Left forelimb (tissue), 1 donor: ENCODE data around the gene ASB2.

Experiments
- DNase-seq: peaks from one replicate; pipeline ENCODE4 v3.0.0-alpha.2; 2018; ENCODE audit warnings: low spot score

ASB2 gene, protein sequence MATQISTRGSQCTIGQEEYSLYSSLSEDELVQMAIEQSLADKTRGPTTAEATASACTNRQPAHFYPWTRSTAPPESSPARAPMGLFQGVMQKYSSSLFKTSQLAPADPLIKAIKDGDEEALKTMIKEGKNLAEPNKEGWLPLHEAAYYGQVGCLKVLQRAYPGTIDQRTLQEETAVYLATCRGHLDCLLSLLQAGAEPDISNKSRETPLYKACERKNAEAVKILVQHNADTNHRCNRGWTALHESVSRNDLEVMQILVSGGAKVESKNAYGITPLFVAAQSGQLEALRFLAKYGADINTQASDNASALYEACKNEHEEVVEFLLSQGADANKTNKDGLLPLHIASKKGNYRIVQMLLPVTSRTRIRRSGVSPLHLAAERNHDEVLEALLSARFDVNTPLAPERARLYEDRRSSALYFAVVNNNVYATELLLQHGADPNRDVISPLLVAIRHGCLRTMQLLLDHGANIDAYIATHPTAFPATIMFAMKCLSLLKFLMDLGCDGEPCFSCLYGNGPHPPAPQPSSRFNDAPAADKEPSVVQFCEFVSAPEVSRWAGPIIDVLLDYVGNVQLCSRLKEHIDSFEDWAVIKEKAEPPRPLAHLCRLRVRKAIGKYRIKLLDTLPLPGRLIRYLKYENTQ

DNA sequence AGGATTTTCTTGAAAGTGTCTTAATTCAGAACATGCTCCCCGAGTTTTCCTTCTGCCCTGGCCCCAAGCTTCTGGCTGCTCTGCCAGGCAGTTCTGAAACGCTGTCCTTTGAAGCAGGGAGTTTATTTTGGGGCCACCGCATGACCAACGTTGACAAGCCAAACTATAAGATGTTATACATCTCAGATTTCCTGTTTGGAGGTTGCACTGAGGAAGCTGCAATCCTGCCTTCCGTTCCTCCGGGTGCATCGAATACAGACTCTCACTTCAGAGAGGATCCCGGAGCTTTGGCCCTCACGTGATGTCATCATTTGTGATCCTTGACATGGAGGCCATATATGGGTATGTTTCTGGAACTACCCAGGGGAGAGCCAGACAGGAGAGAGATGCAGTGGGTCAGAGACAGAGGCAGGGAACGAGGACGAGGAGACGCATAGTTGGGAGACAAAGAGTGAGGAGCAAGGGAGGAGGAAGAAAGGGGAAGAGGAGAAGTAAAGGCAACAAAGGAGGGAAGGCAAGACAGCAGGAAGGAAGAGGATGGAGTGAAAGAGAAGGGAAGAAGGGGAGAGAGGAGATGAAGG, at the start of gene ASB2:
Gene ASB2, minus strand, starts transcription at position 94 of the 581 bp plus-strand sequence. CDS start 12,031 bp downstream, outside the sequence.
- DNase-seq: no peak

- DNase-seq: no peak
These were observed 49.4 kb upstream of the ASB2 start for GRCh38 chr14:94025720-94026119.

DNA sequence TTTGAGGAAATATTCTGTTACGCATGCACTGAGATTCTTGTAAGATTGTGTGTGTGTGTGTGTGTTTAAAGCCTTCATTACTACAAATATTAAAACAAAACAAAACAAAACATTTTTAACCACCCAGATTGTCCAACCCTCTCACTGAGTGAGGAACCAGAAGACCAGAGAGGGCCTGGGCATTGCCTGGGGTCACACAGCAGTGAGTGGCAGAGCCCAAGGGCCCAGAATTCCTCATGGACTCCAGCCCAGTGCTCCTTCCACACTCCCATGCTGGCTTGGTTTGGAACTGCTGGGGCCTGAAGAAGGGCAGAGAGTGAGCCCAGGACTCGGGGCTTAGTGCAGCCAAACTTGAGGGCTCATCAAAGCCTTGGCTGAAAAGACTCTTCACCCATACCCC, 48.2 kb upstream of the ASB2 start:
- no peak for DNase-seq

DNA sequence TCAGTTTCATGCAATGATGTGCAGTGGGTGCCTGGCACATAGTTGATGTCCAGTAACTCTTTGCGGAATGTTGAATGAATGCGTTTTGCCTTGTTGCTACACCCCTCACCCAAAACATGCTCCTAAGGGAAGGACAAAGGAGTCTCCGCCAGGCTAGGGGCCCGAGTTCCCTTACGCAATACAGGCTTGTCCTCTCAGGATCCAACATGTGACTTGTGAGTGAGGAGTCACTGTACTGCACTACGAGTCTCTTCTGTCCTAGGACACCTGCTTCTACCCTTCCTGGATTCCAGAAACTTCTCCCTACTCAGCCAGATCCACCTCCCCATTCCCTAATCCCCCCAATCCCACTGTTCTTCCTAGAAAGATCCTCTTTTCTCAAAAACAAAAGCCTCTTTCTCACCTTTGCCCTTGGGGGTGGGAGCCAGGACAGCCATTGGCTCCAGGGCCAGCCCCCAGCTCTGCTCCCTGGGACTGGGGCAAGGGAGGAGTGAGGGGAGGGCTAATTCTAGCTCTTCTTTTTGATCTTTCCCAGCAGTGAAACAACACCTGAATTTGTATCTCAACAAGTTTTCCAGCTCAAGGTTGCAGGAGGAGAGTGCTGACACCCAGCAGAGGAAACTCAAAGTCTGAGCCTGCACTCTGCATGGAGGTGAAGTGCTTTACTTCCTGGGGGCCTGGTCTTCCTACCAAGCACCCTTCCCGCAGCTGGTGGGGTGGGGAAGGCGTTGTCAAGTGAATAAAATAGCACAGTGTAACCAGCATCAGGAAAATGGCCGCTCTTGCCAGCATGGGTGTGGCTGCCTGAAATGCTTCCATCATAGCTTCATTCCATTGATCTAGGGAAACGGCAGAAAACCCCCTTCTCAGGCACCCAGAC, 46.4 kb upstream of the ASB2 start:
- no peak for DNase-seq

DNA sequence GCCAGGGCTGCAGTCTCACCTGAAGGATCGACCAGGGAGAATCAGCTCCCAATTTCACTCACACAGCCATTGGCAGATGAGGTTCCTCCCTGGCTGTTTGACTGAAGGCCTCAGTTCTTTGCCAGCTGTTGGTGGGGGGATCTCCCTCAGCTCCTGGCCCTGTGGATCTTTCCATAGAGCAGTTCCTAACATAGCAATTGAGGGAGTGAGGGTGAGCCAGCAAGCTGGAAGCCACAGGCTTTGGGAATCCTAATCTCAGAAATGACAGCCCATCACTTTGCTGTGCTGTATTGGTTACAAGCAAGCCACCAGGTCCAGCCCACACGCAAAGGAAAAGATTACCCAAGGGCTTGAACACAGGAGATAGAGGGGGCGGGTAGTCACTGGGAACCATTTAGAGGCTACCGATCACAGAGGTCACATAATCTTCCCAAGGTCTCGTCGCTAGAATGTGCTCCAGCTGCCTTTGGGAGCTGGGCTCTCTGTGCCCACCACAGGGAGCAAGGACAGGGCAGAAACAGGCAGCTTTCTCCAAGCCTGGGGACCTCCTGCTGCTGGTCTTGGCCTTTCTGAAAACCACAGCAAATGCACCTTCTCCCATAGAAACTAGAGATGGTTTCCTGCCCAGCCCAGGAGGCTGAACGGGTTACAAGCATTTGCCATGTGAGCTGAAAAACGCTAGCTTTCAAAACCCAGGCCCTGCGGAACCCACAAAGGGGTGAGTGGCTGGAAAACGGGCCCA, 45.2 kb upstream of the ASB2 start:
- DNase-seq: no peak

DNA sequence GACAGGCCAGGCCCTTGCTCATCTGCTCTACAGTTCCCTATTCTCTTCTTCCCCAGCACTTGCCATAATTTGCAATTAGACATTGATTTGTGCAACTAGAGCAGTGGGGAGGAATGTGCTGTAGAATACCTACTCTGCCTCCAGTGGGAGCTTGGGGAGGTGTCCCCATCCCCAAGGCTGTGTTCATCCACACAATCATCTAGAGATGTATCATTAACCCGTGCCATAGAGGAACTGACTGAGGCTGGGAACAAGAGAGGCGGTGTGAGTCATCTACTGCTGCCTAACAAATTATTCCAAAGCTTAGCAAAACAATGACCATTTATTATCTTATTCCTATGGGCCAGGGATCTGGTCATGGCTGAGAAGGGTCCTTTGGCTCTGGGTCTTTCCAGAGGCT, 44.6 kb upstream of the ASB2 start:
- DNase-seq: no peak

DNA sequence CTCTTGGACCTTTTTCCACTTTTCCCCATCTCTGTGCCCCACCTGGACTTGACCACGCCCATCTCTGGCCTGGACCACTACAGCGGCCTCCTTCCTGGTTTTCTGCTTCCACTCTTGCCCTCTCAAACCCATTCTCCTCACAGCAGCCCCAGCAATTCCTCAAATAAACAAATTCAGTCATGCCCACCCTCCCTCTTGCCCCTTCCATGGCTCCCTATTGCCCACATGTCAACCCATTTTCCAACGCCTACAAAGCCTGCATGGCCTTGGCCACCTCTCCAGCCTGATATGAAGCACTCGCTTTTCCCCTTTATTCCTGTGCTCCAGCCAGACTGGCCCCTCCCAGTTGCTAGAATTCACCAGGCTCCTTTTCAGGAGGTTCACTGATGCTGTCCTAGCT, 43.9 kb upstream of the ASB2 start:
- no peak for DNase-seq

DNA sequence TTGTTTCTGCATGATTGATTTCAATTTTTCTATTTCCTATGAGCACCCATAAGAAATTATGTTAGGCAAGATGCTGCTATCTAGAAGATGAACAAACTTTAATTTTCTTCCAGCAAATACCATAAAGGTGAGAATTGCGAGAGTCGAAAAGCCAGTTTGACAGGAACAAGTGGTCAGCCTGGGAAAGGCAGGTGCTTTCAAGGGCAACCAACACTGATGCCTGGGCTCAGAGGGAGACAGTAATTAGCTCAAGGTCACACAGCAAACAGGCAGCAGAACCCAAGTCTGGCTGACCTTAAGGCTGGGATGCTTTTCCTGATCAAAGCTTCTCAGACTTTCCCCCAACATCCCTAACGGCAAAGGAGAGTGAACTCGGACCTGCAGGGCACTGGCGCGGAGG, 43.0 kb upstream of the ASB2 start:
- DNase-seq: no peak

- no peak for DNase-seq
These were observed 41.9 kb upstream of the ASB2 start for GRCh38 chr14:94018308-94018707.

GRCh38 chr14:94016446-94016976, 40.1 kb upstream of the ASB2 start:
- no peak for DNase-seq

GRCh38 chr14:94015223-94015622, 38.9 kb upstream of the ASB2 start:
- DNase-seq: no peak

DNA sequence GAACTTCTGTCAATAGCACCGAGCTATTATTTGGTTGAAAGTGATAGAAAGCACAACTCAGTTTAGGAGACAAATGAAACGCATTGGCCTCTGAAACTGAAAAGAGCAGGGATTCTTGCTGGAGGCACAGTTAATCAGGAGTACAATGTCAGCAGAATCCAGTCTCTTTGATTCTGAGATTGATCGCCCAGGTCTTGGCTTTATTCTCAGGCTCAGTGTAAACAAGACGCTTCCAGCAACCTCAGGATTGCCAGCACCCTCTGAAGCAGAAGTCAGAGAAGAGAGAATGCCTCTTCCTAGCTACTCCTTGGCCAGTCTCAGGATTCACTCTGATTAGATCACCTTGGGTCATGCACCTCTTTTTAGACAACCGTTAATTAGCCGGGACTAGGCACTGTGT, 38.0 kb upstream of the ASB2 start:
- no peak for DNase-seq

DNA sequence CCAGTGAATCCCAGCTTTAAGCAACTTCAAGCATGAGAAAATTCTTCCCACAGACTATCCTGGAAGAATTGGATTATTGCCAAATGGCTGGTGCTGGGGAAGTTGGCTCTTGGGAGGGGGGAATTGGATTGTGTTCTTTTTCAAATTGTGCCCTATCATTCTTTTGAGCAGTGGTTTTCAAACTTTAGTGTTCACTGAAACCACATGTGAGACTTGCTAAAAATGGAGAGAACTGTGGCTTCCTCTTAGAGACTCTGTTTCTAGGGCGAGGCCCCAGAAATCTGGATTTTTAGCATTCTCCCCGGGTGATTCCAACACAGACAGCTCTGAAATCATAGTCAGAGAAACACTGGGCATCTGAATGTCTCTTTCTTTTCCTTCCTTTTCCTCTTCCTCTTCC, 35.4 kb upstream of the ASB2 start:
- DNase-seq: no peak

GRCh38 chr14:94010625-94011024, 34.3 kb upstream of the ASB2 start:
- no peak for DNase-seq

- no peak for DNase-seq
These were observed 33.4 kb upstream of the ASB2 start for GRCh38 chr14:94009767-94010166.

DNA sequence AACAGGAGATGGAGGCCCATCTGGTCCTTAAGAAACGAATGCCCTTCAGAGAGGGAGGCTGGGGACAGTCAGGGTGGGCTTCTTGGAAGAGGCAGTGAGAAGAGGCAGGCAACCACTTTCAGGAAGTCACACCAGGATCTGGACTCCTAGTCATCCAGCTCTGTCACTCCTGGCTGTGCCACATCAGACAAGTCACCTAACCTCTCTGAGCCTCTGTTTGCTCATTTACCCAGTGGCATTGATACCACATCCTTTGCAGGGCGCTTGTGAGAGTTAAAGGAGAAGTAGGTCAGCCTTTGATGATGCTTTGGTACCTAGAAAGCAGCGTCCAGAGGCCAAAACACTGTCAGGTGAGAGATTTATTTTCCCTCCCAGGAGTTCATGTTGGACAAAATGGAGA, 31.9 kb upstream of the ASB2 start:
- DNase-seq: no peak

DNA sequence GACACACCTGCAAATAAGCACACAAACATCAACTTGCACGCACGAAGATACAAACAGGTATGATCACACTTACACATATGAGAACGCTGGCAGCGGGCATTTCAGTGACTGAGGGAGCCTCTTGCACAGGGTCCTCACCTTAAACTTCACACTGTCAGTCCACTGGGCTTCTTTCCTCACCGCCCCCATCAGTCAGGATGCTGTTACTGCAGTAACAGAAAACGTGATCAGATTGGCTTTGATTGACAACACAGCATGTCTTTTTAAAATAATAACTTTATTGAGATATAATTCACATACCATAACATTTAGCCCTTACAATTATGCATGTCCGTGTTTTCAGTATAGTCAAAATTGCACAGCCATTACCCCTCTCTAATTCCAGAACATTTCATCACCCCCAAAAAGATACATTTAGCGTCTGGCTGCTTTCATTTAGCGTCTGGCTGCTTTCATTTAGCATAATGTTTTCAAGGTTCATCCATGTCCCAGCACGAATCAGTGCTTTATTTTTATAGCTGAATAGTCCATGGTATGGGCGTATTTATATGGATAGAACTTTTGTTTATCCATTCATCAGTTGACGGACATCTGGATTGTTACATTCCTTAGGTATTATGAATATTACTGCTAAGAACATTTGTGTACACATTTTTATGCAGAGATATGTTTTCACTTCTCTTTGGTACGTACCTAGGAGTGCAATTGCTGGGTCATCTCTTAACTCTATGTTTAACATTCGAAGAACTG, 29.1 kb upstream of the ASB2 start:
- no peak for DNase-seq

GRCh38 chr14:94004015-94004414, 27.6 kb upstream of the ASB2 start:
- no peak for DNase-seq

GRCh38 chr14:94003397-94003796, 27.0 kb upstream of the ASB2 start:
- no peak for DNase-seq

- DNase-seq: no peak
These were observed 25.4 kb upstream of the ASB2 start for GRCh38 chr14:94001501-94002396.
